Vagina (tissue), 2 donors: Measurements from ENCODE around the gene LYPD4.

Source experiments
- POLR2A ChIP-seq, 2 donors: fragments of 450-650 bp; IDR thresholded peaks; one replicate each; pipeline ENCODE4 v1.6.1; 2017; ENCODE audit warnings: antibody characterized with exemption in 2 of 2, mild to moderate bottlenecking in 2 of 2, moderate library complexity in 2 of 2
- TF ChIP-seq, protein P1 (sequence below), 3 experiments: fragments of 450-650 bp in 2 of 3; fragments of 200-600 bp in 1 of 3; sonication (generic) in 1 of 3; IDR thresholded peaks; one replicate each; pipeline ENCODE4 v1.5.1; 2017 to 2019; ENCODE audit warnings: antibody characterized with exemption in 3 of 3, mild to moderate bottlenecking in 2 of 3, moderate library complexity in 2 of 3

- TF ChIP-seq, protein P1, sequence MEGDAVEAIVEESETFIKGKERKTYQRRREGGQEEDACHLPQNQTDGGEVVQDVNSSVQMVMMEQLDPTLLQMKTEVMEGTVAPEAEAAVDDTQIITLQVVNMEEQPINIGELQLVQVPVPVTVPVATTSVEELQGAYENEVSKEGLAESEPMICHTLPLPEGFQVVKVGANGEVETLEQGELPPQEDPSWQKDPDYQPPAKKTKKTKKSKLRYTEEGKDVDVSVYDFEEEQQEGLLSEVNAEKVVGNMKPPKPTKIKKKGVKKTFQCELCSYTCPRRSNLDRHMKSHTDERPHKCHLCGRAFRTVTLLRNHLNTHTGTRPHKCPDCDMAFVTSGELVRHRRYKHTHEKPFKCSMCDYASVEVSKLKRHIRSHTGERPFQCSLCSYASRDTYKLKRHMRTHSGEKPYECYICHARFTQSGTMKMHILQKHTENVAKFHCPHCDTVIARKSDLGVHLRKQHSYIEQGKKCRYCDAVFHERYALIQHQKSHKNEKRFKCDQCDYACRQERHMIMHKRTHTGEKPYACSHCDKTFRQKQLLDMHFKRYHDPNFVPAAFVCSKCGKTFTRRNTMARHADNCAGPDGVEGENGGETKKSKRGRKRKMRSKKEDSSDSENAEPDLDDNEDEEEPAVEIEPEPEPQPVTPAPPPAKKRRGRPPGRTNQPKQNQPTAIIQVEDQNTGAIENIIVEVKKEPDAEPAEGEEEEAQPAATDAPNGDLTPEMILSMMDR (IDR thresholded peaks at IDR 0.05) = no peak
- TF ChIP-seq POLR2A (IDR thresholded peaks at IDR 0.05) = no peak
Measured at GRCh38 chr19:41804336-41804735, 40.1 kb downstream of the LYPD4 start.
